Measurements from ENCODE around the gene ZNF282.
A peak's percentile ranks its signal among the peaks of the same experiment; 100 is the strongest.

Gene ZNF282

DNA sequence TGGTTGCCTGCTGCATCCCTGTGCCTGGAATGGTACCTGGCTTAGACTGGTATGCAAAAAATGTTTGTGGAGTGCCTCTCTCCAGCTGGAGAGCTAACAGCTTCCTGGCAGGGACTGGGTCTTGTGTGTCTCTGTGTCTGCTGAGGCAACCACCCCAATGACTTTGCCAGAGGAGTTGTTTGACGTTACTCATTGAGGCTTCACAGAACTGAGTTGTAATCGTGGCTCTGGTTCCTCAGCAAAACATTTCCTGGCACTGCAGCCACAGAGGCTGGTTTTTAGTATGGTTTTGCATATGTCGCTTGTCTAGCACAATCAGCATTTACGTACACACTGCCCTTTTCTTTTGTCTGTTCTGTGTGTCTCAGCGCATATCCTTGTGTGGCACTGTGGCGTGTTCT lies 7.5 kb downstream of the ZNF282 start:
- no peak for TF ChIP-seq POLR2A (IDR thresholded peaks at IDR 0.05; ENCODE audit: low read length)
- TF ChIP-seq GATA1 (IDR thresholded peaks at IDR 0.05; ENCODE audit: low read depth, low read length), result no peak
- DNase-seq, result no peak

DNA sequence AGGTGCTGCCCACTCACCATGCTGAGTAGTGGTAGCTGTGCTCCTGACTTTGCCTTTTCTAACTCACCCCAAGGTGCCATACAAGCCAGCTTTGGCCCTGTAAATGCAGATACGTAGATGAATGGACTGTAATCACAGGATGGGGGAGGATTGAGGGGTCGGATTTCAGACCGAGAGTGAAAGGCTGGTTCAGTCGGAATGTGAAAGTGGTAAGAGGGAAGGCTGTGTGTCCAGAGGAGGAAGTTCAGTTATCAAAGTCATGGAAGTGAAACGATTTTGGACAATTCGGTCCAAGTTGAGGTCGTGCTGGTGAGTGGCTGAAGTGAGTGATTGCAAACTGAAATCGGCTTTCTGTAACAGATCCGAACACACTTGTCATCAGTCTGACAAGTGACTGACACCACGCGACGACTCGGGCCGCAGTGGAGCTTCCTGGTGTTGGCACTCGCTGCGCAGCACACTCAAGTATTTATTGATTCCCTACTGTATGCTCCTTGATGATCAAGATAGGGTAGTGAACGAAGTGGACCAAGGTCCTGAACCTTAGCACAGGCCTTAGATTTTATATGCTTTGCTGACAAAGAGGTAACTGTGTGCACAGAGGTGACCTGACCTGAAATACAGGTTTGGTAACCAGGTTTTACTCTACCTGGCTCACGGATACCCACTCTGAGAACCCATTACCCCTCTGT lies 10.5 kb downstream of the ZNF282 start:
- DNase-seq, result no peak
- no peak for TF ChIP-seq GATA1 (IDR thresholded peaks at IDR 0.05; ENCODE audit: low read depth, low read length)
- no peak for TF ChIP-seq POLR2A (IDR thresholded peaks at IDR 0.05; ENCODE audit: low read length)

DNA sequence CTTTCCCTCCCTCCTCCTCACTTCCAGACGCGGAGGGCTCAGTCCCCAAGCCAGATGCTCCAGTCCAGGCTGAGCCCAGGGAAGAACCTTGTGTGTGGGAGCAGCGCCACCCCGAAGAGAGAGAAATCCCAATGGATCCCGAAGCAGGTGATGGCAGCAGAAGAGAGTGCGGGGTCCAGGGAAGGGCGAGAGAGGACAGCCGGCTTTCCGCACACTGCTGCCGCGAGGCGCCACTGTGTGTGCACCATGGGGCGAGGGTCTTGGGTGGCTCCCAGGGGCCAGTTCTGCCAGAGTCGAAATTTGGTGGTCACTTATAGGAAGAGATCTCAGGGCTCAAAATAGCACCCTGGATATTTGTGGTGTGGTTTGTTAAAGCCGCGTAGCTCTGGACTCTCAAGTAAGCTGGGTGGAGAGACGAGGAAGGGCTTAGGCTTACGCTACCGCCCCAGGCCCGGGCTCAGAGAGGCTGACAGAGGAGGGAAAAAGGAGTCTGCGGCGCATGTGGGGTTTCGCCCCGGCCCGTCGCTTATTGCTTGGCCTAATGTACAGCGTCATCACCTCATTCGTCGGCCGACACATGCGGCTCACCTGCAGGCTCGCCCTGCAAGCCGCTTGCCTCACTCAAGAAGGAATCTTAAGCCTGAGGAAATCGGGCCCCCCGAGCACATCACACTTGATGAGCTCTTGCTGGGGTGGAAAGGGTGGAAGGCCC lies 12.1 kb downstream of the ZNF282 start:
- TF ChIP-seq GATA1 (IDR thresholded peaks at IDR 0.05; ENCODE audit: low read depth, low read length) (no peak), POLR2A (IDR thresholded peaks at IDR 0.05; ENCODE audit: low read length) (no peak)

DNA sequence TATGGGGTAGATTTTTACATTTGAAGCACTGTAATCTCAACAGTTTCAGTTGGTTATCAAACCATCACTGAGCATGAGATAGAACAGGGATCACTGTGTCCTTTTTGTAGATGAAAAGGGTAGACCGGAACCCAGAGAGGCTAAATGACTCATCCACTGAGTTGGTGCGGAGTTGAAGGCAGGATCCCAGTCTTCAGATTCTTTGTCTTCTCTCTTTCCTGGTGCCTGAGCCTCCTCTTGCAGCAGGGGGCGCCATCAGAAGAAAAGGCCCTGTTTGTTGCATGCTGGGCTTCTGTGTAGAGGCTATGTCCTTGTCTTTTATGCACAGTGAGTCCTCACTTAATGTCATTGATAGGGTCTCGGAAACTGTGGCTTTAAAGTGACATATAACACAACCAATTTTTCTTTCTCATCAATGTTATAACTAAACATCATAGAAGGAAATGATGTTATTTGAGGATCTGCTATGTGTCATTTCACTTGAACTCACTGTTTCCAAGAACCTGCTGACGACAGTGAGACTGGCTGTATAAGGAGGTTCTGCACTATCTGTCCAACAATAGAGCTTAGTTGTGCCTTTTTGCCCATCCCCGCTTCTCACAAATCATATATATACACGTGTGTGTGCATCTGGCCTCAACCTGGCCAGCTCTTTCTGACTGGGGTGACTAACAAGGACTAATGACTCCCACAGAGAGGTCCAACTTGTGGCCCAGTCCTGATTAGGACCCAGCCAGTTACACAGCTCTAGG lies 14.3 kb downstream of the ZNF282 start:
- TF ChIP-seq GATA1 (IDR thresholded peaks at IDR 0.05; ENCODE audit: low read depth, low read length), result no peak
- no peak for TF ChIP-seq POLR2A (IDR thresholded peaks at IDR 0.05; ENCODE audit: low read length)
- peak; percentile 48 to 67 for DNase-seq

More for the DNA sequence above, 12.1 kb downstream of the ZNF282 start:
- DNase-seq, result no peak

DNA sequence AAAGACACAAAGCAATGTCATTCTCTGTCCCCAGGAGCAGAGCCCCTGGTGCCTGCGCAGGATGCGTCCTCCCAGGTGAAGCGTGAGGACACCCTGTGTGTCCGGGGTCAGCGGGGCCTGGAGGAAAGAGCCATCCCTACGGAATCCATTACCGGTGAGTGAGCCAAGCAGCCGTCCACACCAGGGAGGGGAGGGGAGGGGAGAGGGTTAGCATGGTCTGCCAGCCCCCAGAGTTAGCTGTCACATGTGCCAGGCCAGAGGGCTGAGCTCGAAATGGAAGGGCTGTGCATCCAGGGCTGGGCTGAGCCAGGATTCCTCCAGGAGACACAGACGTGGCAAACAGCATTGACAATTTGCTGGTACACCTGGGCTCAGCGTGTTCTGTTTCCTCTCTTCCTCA lies 15.2 kb downstream of the ZNF282 start:
- no peak for DNase-seq
- no peak for TF ChIP-seq GATA1 (IDR thresholded peaks at IDR 0.05; ENCODE audit: low read depth, low read length)
- TF ChIP-seq POLR2A (IDR thresholded peaks at IDR 0.05; ENCODE audit: low read length), result no peak

DNA sequence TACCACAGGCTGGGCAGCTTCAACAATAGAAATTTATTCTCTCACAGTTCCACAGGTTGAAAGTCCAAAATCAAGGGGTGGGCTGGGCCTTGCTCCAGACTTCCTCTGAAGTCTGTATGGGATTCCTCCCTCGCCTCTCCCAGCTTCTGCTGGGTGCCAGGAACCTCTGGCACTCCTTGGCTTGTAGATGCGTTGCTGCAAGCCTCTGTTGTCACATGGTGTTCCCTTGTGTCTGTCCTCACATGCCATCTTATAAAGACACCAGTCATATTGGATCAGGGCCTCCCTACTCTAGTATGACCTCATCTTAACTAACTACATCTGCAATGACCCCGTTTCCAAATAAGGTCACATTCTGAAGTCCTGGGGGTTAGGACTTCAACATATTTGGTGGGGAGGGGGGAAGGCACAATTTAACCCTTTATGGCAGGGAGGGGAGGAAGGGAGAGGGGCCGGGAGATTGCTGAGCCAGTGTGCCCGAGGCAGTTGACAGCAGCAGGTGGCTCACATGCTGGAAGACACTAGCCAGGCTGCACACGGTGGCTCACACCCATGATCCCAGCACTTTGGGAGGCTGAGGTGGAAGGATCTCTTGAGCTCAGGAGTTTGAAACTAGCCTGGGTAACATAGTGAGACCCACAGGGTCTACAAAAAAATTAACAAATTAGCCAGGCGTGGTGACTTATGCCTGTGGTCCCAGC lies 18.8 kb downstream of the ZNF282 start:
- no peak for DNase-seq

DNA sequence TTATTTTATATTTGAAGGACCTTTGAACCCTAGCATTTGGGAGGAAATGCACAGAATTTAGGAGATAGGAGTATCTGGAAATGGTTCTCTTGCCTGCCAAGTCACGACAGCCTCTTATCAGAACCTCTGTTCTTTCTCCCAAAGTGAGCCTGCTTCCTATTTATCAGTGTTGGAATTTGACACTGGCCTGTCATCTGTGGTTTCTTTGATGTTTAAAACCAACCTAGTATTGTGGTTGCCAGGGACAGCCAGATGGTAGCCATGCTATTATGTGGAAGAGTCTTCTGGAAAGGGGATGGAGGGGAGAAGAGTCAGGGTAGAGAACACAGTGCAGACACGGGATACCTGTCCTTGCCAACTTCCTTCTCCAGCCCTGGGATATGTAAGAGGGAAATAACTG lies 21.1 kb downstream of the ZNF282 start:
- no peak for DNase-seq
- no peak for TF ChIP-seq POLR2A (IDR thresholded peaks at IDR 0.05; ENCODE audit: low read length)
- no peak for TF ChIP-seq GATA1 (IDR thresholded peaks at IDR 0.05; ENCODE audit: low read depth, low read length)

More for the DNA sequence above, 18.8 kb downstream of the ZNF282 start:
- TF ChIP-seq GATA1 (IDR thresholded peaks at IDR 0.05; ENCODE audit: low read depth, low read length) (no peak), POLR2A (IDR thresholded peaks at IDR 0.05; ENCODE audit: low read length) (no peak)

DNA sequence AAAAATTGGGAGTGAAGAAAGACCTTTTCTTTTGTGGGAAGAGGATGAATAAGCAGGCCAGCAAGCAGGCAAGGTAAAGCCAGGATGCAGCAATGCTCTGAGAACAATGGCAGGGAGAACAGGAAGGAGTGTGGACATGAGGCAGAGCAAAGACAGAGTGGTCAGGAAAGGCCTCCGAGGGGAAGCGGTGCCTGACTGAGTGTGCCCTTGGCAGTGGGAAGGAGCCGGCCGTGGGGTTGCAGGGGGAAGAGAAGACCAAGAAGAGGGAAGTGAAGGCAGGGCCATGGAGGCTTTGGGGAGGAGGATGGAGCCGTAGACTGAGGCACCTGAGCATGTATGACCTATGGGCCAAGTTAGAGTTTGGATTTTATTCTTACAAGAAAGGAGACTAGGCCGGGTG lies 22.2 kb downstream of the ZNF282 start:
- TF ChIP-seq GATA1 (IDR thresholded peaks at IDR 0.05; ENCODE audit: low read depth, low read length) (no peak), POLR2A (IDR thresholded peaks at IDR 0.05; ENCODE audit: low read length) (no peak)
- no peak for DNase-seq

DNA sequence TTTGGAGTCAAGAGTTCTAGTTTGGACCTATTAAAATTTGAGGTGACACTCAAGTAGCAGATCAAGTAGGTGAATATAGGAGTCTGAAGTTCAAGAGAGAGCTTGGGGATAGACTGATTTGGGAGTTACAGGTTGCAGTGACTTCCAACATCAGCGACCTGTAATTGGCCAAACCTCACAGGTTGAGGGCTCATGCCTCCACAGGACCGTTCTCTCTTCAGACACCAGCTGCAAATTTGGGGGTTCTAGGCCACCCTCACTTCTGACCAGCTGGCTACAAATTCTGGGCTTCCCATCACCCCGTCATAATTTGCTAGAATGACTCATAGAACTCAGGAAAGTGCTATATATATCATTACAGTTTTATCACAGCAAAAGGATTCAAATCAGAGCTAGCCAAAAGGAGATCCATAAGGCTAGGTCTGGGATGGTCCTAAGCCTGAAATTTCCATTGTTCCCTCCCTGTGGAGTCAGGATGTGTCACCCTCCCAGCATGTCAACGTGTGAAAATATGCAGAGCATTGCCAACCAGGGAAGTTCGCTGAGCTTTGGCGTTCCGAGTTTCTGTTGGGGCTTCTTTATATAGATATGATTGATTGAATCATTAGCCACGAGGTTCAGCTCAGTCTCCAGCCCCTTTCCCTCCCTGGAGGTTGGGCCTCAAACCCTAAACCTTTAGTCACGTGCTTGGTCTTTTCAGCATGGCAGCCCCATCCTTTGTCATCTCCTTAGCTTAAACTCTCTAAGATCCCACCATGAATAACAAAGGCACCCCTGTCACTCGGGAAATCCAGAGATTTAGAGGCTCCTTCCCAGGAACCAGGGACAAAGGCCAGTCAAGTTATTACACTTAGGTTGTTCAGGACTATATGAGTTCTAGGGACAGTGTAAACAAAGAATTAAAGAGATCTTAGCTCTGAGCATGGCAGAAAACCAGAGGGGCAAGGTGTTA lies 23.4 kb downstream of the ZNF282 start:
- DNase-seq, result no peak
- TF ChIP-seq GATA1 (IDR thresholded peaks at IDR 0.05; ENCODE audit: low read depth, low read length) (no peak), POLR2A (IDR thresholded peaks at IDR 0.05; ENCODE audit: low read length) (no peak)

DNA sequence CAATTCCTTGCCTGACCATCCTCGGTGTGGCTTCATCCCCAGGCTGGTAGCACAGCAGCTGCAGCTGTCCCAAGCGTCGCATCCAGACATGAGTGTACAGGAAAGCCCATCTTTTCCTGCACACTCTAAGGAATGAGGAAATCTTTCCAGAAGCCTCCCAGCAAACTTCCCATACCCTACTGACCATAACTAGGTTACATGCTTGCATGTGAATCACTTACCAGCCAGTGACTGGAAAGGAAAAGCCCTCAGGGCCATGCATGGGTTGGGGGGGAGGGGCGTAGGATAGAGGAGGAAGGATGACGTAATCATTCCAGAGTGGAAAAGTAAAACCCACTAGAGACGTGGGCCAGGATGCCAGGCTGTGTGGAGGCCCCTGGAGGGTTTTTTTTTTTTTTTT lies 25.2 kb downstream of the ZNF282 start:
- no peak for TF ChIP-seq POLR2A (IDR thresholded peaks at IDR 0.05; ENCODE audit: low read length)
- TF ChIP-seq GATA1 (IDR thresholded peaks at IDR 0.05; ENCODE audit: low read depth, low read length), result no peak
- no peak for DNase-seq

DNA sequence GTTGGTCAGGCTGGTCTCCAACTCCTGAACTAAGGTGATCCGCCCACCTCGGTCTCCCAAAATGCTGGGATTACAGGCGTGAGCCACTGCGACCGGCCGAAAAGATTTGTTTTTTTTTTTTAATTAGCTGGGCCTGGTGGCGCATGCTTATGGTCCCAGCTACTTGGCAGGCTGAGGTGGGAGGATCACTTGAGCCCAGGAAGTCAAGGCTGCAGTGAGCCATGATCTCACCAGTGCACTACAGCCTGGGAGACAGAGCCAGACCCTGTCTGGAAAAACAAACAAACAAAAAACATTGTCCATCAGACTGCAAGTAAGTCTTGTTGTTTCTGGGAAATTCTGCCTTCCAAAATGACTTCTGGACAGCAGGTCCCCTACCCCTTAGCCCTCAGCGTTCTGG lies 27.8 kb downstream of the ZNF282 start:
- TF ChIP-seq POLR2A (IDR thresholded peaks at IDR 0.05; ENCODE audit: low read length), result no peak
- TF ChIP-seq GATA1 (IDR thresholded peaks at IDR 0.05; ENCODE audit: low read depth, low read length), result no peak
- DNase-seq, result no peak

DNA sequence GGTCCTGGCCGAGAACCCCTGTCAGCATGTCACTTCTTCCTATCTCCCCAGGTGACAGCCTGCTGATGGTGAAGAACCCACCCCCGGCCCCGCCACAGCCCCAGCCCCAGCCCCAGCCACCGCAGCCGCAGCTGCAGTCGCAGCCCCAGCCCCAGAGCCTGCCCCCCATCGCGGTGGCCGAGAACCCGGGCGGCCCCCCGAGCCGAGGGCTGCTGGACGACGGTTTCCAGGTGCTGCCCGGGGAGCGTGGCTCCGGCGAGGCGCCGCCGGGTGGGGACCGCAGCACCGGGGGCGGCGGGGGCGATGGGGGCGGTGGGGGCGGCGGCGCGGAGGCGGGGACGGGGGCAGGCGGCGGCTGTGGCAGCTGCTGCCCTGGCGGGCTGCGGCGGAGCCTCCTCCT lies 28.4 kb downstream of the ZNF282 start:
- no peak for DNase-seq
- TF ChIP-seq POLR2A (IDR thresholded peaks at IDR 0.05; ENCODE audit: low read length) (no peak), GATA1 (IDR thresholded peaks at IDR 0.05; ENCODE audit: low read depth, low read length) (no peak)

DNA sequence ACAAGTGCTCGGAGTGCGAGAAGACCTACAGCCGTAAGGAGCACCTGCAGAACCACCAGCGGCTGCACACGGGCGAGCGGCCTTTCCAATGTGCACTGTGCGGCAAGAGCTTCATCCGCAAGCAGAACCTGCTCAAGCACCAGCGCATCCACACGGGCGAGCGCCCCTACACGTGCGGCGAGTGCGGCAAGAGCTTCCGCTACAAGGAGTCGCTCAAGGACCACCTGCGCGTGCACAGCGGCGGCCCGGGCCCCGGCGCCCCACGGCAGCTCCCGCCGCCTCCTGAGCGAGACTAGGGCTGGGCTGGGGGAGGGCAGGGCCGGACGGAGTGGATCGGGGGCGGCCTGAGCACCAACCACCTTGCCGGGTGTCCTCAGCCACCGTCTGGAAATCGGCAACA lies 29.0 kb downstream of the ZNF282 start:
- DNase-seq, result no peak
- TF ChIP-seq POLR2A (IDR thresholded peaks at IDR 0.05; ENCODE audit: low read length) (no peak), GATA1 (IDR thresholded peaks at IDR 0.05; ENCODE audit: low read depth, low read length) (no peak)
